Progenitor cell of endocrine pancreas (in vitro differentiated cells): Measurements from ENCODE around the gene FAM227A. TPM values are rescaled to one million over a fixed set of nuclear protein-coding genes. Genes with fewer than 3 reads are reported as not detected.

Experiments
- DNase-seq: peaks from one replicate; pipeline ENCODE4 v3.0.0; 2021; ENCODE audit warnings: low spot score; ENCODE audit not compliant: unreplicated experiment
- H3K27ac Mint-ChIP-seq: 2 replicates; pipeline ENCODE4 v1.8.0; 2021; ENCODE audit warnings: mild to moderate bottlenecking, moderate library complexity, mixed read lengths
- H3K27me3 Mint-ChIP-seq: 2 replicates; pipeline ENCODE4 v1.8.0; 2021; ENCODE audit warnings: mixed read lengths
- H3K36me3 Mint-ChIP-seq: 2 replicates; pipeline ENCODE4 v1.8.0; 2022; ENCODE audit warnings: mixed read lengths; ENCODE audit not compliant: insufficient read depth
- H3K4me1 Mint-ChIP-seq: 2 replicates; pipeline ENCODE4 v1.8.0; 2021; ENCODE audit warnings: low read depth, mixed read lengths
- H3K4me3 Mint-ChIP-seq: 2 replicates; pipeline ENCODE4 v1.8.0; 2021; ENCODE audit warnings: low read depth, mild to moderate bottlenecking, moderate library complexity, mixed read lengths
- H3K9me3 Mint-ChIP-seq: 2 replicates; pipeline ENCODE4 v1.8.0; 2021; ENCODE audit warnings: low read depth, mixed read lengths
- CTCF ChIP-seq: fragments of 200-600 bp; sonication (generic); IDR thresholded peaks from one replicate; pipeline ENCODE4 v1.5.0; 2021; ENCODE audit warnings: antibody characterized with exemption, mild to moderate bottlenecking; ENCODE audit not compliant: unreplicated experiment
- total RNA-seq: library from RNA; stranded (reverse); gene quantifications from 2 replicates; pipeline ENCODE4 v1.2.1, GENCODE V29; 2021

Gene FAM227A
- total RNA-seq, 1 donor from 2014 or later = 18.3 TPM

GRCh38 chr22:38567531-38568285 lies 88.5 kb downstream of the FAM227A start:
- DNase-seq = no peak
- Mint-ChIP-seq H3K36me3 (no peaks in the 10 kb centered on the region), H3K9me3 (no peaks in the 10 kb centered on the region), H3K27me3 (peaks cover 5% of the 10 kb centered on the region), H3K4me1 (peaks cover 24% of the 10 kb centered on the region), H3K4me3 (no peak overlapping the region), H3K27ac (peak overlapping the region; percentile 53)
- no peak for TF ChIP-seq CTCF

GRCh38 chr22:38566726-38567504 lies 89.3 kb downstream of the FAM227A start:
- no peak for TF ChIP-seq CTCF
- H3K4me3 Mint-ChIP-seq = no peak overlapping the region
- H3K4me1 Mint-ChIP-seq = peaks cover 24% of the 10 kb centered on the region
- no peaks in the 10 kb centered on the region for H3K9me3 Mint-ChIP-seq
- H3K27me3 Mint-ChIP-seq = no peaks in the 10 kb centered on the region
- H3K36me3 Mint-ChIP-seq = no peaks in the 10 kb centered on the region
- no peak for DNase-seq
- peak overlapping the region; percentile 53 for H3K27ac Mint-ChIP-seq

GRCh38 chr22:38565441-38565840 lies 90.8 kb downstream of the FAM227A start:
- DNase-seq = no peak
- TF ChIP-seq CTCF = no peak
- Mint-ChIP-seq H3K27me3 (no peaks in the 10 kb centered on the region), H3K4me1 (peaks cover 16% of the 10 kb centered on the region), H3K27ac (no peak overlapping the region), H3K4me3 (no peak overlapping the region), H3K9me3 (no peaks in the 10 kb centered on the region), H3K36me3 (no peaks in the 10 kb centered on the region)

- Mint-ChIP-seq H3K4me1 (peaks cover 16% of the 10 kb centered on the region), H3K9me3 (no peaks in the 10 kb centered on the region), H3K27me3 (no peaks in the 10 kb centered on the region), H3K27ac (no peak overlapping the region), H3K36me3 (no peaks in the 10 kb centered on the region), H3K4me3 (no peak overlapping the region)
- no peak for DNase-seq
- TF ChIP-seq CTCF = no peak
Observed at GRCh38 chr22:38564669-38565068, 91.5 kb downstream of the FAM227A start.

- no peak for TF ChIP-seq CTCF
- no peak overlapping the region for H3K27ac Mint-ChIP-seq
- H3K4me1 Mint-ChIP-seq = peaks cover 1% of the 10 kb centered on the region
- no peak overlapping the region for H3K4me3 Mint-ChIP-seq
- H3K36me3 Mint-ChIP-seq = no peaks in the 10 kb centered on the region
- no peaks in the 10 kb centered on the region for H3K9me3 Mint-ChIP-seq
- no peak for DNase-seq
- H3K27me3 Mint-ChIP-seq = no peaks in the 10 kb centered on the region
Observed at GRCh38 chr22:38554281-38554680, 101.9 kb downstream of the FAM227A start.
